SKM-1 treated with dmso at 0.1 percent for 144 hours (cell line): ENCODE results near the gene ZNF785.
"Not testable (repeated sequence)": the region's sequence is repeated elsewhere in the genome, so short reads cannot be mapped to it uniquely, and the experiment has no call there.

Source experiments
- DNase-seq: peaks from one replicate; lab custom pipeline; 2025; ENCODE audit not compliant: unreplicated experiment; lab: John Stamatoyannopoulos, UW

ZNF785 gene

GRCh38 chr16:30585400-30586191 is at the start of gene ZNF785:
ZNF785 (minus strand) TSS chr16:30585697; CDS start chr16:30585611, 86 bp downstream.
- DNase-seq = peak; percentile 99

GRCh38 chr16:30633526-30633925 is 48.0 kb upstream of the ZNF785 start:
- no peak for DNase-seq

- DNase-seq = not testable (repeated sequence)
Observed at GRCh38 chr16:30632454-30632853, 47.0 kb upstream of the ZNF785 start.

- peak; percentile 74 for DNase-seq
Observed at GRCh38 chr16:30628628-30629540, 43.4 kb upstream of the ZNF785 start.

- DNase-seq = no peak
Observed at GRCh38 chr16:30626236-30626635, 40.7 kb upstream of the ZNF785 start.

- DNase-seq = no peak
Observed at GRCh38 chr16:30623536-30624283, 38.2 kb upstream of the ZNF785 start.

- no peak for DNase-seq
Observed at GRCh38 chr16:30622455-30623032, 37.0 kb upstream of the ZNF785 start.

- no peak for DNase-seq
Observed at GRCh38 chr16:30621765-30622164, 36.3 kb upstream of the ZNF785 start.

- no peak for DNase-seq
Observed at GRCh38 chr16:30620169-30620568, 34.7 kb upstream of the ZNF785 start.

GRCh38 chr16:30619638-30620037 is 34.1 kb upstream of the ZNF785 start:
- DNase-seq = no peak

- no peak for DNase-seq
Observed at GRCh38 chr16:30619202-30619601, 33.7 kb upstream of the ZNF785 start.

- DNase-seq = peak; percentile 43
Observed at GRCh38 chr16:30615358-30616091, 30.0 kb upstream of the ZNF785 start.

- DNase-seq = peak; percentile 92
Observed at GRCh38 chr16:30609926-30610839, 24.7 kb upstream of the ZNF785 start, which contains the start of gene ZNF689. ZNF689 (minus strand) TSS chr16:30610389; CDS start chr16:30610041, 348 bp downstream.

- DNase-seq = no peak
Observed at GRCh38 chr16:30609002-30609925, 23.8 kb upstream of the ZNF785 start.

- no peak for DNase-seq
Observed at GRCh38 chr16:30606004-30606403, 20.5 kb upstream of the ZNF785 start.

- no peak for DNase-seq
Observed at GRCh38 chr16:30605158-30605557, 19.7 kb upstream of the ZNF785 start.

GRCh38 chr16:30604316-30604947 is 18.9 kb upstream of the ZNF785 start:
- DNase-seq = no peak

GRCh38 chr16:30603945-30604315 is 18.4 kb upstream of the ZNF785 start:
- no peak for DNase-seq
